ENCODE data around the gene AP2M1.

AP2M1 gene

GRCh38 chr3:184218814-184219213 is 44.2 kb downstream of the AP2M1 start:
- in situ Hi-C loops (cut with MboI; ENCODE audit: low sequenced_read_pairs): no loop called here

GRCh38 chr3:184222521-184222920 is 47.9 kb downstream of the AP2M1 start:
- in situ Hi-C loops (cut with MboI; ENCODE audit: low sequenced_read_pairs): no loop called here

- in situ Hi-C loops (cut with MboI; ENCODE audit: low sequenced_read_pairs): no loop called here
Measured at GRCh38 chr3:184223946-184224345, 49.3 kb downstream of the AP2M1 start.

GRCh38 chr3:184227481-184227935 is 52.9 kb downstream of the AP2M1 start:
- in situ Hi-C loops (cut with MboI; ENCODE audit: low sequenced_read_pairs): no loop called here

- in situ Hi-C loops (cut with MboI; ENCODE audit: low sequenced_read_pairs): no loop called here
Measured at GRCh38 chr3:184228376-184229137, 53.9 kb downstream of the AP2M1 start.

- in situ Hi-C loops (cut with MboI; ENCODE audit: low sequenced_read_pairs): no loop called here
Measured at GRCh38 chr3:184229394-184230080, 54.9 kb downstream of the AP2M1 start, which contains the start of gene VWA5B2. Gene VWA5B2 (plus strand): TSS chr3:184229585. CDS start chr3:184230529, 944 bp downstream.

GRCh38 chr3:184230081-184230602 is 55.5 kb downstream of the AP2M1 start:
- in situ Hi-C loops (cut with MboI; ENCODE audit: low sequenced_read_pairs): no loop called here

GRCh38 chr3:184230603-184231528 is 56.2 kb downstream of the AP2M1 start:
- in situ Hi-C loops (cut with MboI; ENCODE audit: low sequenced_read_pairs): no loop called here

- in situ Hi-C loops (cut with MboI; ENCODE audit: low sequenced_read_pairs): no loop called here
Measured at GRCh38 chr3:184231671-184232070, 57.0 kb downstream of the AP2M1 start.

- in situ Hi-C loops (cut with MboI; ENCODE audit: low sequenced_read_pairs): no loop called here
Measured at GRCh38 chr3:184233127-184233843, 58.6 kb downstream of the AP2M1 start.
